PC-9 (cell line): ENCODE data around the gene MBNL1. TPM values are rescaled to one million over a fixed set of nuclear protein-coding genes. Genes with fewer than 3 reads are reported as not detected.

Experiments used
- BruUV-seq: library from RNA; stranded (reverse); fragments of 400-500 nt; replicated peaks from 2 replicates; lab custom pipeline; 2021; lab: Mats Ljungman, UMichigan
- CTCF ChIA-PET: fragments of 300-600 bp; sonication (Branson Sonifier 250); formaldehyde crosslinking; loops from one replicate; lab custom pipeline; 2022; ENCODE audit warnings: antibody characterized with exemption; lab: Charles Lee
- POLR2A ChIA-PET: fragments of 300-600 bp; sonication (Branson Sonifier 250); formaldehyde crosslinking; loops from one replicate; lab custom pipeline; 2022; ENCODE audit warnings: antibody characterized with exemption; ENCODE audit not compliant: unreplicated experiment; lab: Charles Lee
- DNase-seq, 2 experiments: peaks; one replicate each; pipeline versions ENCODE4 v3.0.0 to v3.0.0-alpha.2; 2015 to 2022; ENCODE audit warnings: mixed read lengths in 1 of 2
- H2AFZ ChIP-seq: fragments of 200-600 bp; sonication (generic); 2 replicates; pipeline ENCODE4 v1.8.1; 2017; ENCODE audit warnings: antibody characterized with exemption
- H3F3A ChIP-seq: fragments of 200-600 bp; sonication (generic); 2 replicates; pipeline ENCODE4 v1.8.1; 2017; ENCODE audit warnings: antibody characterized with exemption, mild to moderate bottlenecking, low read depth; ENCODE audit not compliant: insufficient read depth
- H3K27ac ChIP-seq: fragments of 200-600 bp; sonication (generic); 2 replicates; pipeline ENCODE4 v1.6.1; 2016; ENCODE audit warnings: mixed run types
- H3K27me3 ChIP-seq: fragments of 200-600 bp; sonication (generic); 2 replicates; pipeline ENCODE4 v1.6.1; 2016; ENCODE audit warnings: low read depth, mixed run types; ENCODE audit not compliant: insufficient read depth
- H3K36me3 ChIP-seq: fragments of 200-600 bp; sonication (generic); 2 replicates; pipeline ENCODE4 v1.6.1; 2016; ENCODE audit warnings: low read depth, mixed run types
- H3K4me1 ChIP-seq: fragments of 200-600 bp; sonication (generic); replicated peaks from 2 replicates; pipeline ENCODE4 v1.6.1; 2016; ENCODE audit warnings: mixed run types; ENCODE audit not compliant: insufficient read depth
- H3K4me2 ChIP-seq: fragments of 200-600 bp; sonication (generic); 2 replicates; pipeline ENCODE4 v1.6.1; 2017; ENCODE audit warnings: mixed run types
- H3K4me3 ChIP-seq: fragments of 200-600 bp; sonication (generic); 2 replicates; pipeline ENCODE4 v1.6.1; 2016; ENCODE audit warnings: mixed run types
- H3K79me2 ChIP-seq: fragments of 200-600 bp; sonication (generic); 2 replicates; pipeline ENCODE4 v1.6.1; 2017; ENCODE audit warnings: low read depth, mixed run types
- H3K9me2 ChIP-seq: fragments of 200-600 bp; sonication (generic); 2 replicates; pipeline ENCODE4 v1.8.1; 2017; ENCODE audit warnings: mild to moderate bottlenecking; ENCODE audit not compliant: insufficient read depth
- H3K9me3 ChIP-seq: fragments of 200-600 bp; sonication (generic); 2 replicates; pipeline ENCODE4 v1.8.1; 2016; ENCODE audit warnings: low read depth; ENCODE audit not compliant: insufficient read depth
- H4K20me1 ChIP-seq: fragments of 200-600 bp; sonication (generic); 2 replicates; pipeline ENCODE4 v1.8.1; 2017; ENCODE audit not compliant: insufficient read depth
- EZH2 ChIP-seq: fragments of 200-600 bp; sonication (generic); IDR thresholded peaks from 2 replicates; pipeline ENCODE4 v1.8.0; 2017; ENCODE audit warnings: antibody characterized with exemption, low read depth
- intact Hi-C: fragments of 100-400 bp; cut with micrococcal nuclease; formaldehyde crosslinking; loops from one replicate; pipeline ENCODE4 v1.10.0; 2022; ENCODE audit not compliant: unreplicated experiment
- total RNA-seq: library from RNA; stranded (reverse); gene quantifications from 2 replicates; pipeline ENCODE4 v1.2.3, GENCODE V29; 2021
- TF ChIP-seq, protein P1 (sequence below): fragments of 200-600 bp; sonication (generic); conservative IDR thresholded peaks from 2 replicates; pipeline ENCODE4 v1.6.1; 2017; ENCODE audit warnings: mixed run types, antibody characterized with exemption, mild to moderate bottlenecking, moderate library complexity

The MBNL1 gene
- total RNA-seq, 1 experiment from 2014 or later: 176 TPM

DNA sequence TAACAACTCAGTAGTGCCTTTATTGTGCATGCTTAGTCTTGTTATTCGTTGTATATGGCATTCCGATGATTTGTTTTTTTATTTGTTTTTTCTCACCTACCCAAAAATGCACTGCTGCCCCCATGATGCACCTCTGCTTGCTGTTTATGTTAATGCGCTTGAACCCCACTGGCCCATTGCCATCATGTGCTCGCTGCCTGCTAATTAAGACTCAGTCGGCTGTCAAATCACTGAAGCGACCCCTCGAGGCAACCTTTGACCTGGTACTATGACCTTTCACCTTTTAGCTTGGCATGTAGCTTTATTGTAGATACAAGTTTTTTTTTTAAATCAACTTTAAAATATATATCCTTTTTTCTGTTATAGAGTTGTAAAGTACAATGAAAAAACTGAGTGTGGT is 177.8 kb downstream of the MBNL1 start:
- H3K9me2 ChIP-seq: no peaks in the 10 kb centered on the region
- TF ChIP-seq EZH2: no peak
- H3K79me2 ChIP-seq: peaks cover 10% of the 10 kb centered on the region; the same call in 1 of the 2 replicates
- no peak overlapping the region for H2AFZ ChIP-seq
- H3K27me3 ChIP-seq: no peaks in the 10 kb centered on the region
- no peaks in the 10 kb centered on the region for H3K9me3 ChIP-seq
- no peak for DNase-seq
- ChIA-PET POLR2A (interaction anchor here (0.6 kb wide), 1 partner anchor 37 kb away, joined by 10 read pairs; no protein-coding TSS in a partner anchor), CTCF (no interaction called here)
- H3K4me3 ChIP-seq: no peak overlapping the region
- intact Hi-C loops: loop anchor here (10.0 kb wide), 2 partner anchors 112 to 612 kb away; no protein-coding TSS in a partner anchor
- H3K36me3 ChIP-seq: peaks cover 12% of the 10 kb centered on the region; the same call in 1 of the 2 replicates
- no peaks in the 10 kb centered on the region for H3K4me1 ChIP-seq
- no peak overlapping the region for H3K4me2 ChIP-seq
- 0 out of 2 replicates have a peak, but pooled peaks cover 5% of the 10 kb centered on the region for H4K20me1 ChIP-seq
- no peak overlapping the region for H3K27ac ChIP-seq
- H3F3A ChIP-seq: peaks cover 6% of the 10 kb centered on the region; the same call in 1 of the 2 replicates
- BruUV-seq: no TSS peak

DNA sequence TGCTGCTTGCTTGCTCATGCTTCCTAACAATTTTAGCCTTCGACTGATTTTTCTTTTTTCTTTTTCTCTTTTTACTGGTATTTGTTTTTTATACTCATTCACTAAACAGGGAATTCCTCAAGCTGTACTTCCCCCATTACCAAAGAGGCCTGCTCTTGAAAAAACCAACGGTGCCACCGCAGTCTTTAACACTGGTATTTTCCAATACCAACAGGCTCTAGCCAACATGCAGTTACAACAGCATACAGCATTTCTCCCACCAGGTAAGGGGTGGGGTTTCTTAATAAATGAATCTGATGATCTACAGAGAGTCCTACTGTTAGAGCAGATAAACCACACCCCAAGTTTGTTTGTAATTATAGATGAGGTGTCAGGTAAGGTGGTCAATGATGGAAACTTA is 178.8 kb downstream of the MBNL1 start:
- H3K4me1 ChIP-seq: no peaks in the 10 kb centered on the region
- no peaks in the 10 kb centered on the region for H3K9me3 ChIP-seq
- peaks cover 22% of the 10 kb centered on the region; the same call in 1 of the 2 replicates for H3K36me3 ChIP-seq
- ChIA-PET CTCF (no interaction called here), POLR2A (no interaction called here)
- 0 out of 2 replicates have a peak, but pooled peaks cover 5% of the 10 kb centered on the region for H4K20me1 ChIP-seq
- DNase-seq: no peak
- no peak overlapping the region for H3K4me2 ChIP-seq
- no peak overlapping the region for H2AFZ ChIP-seq
- intact Hi-C loops: loop anchor here (10.0 kb wide), 2 partner anchors 113 to 613 kb away; no protein-coding TSS in a partner anchor
- H3K4me3 ChIP-seq: no peak overlapping the region
- peaks cover 6% of the 10 kb centered on the region; the same call in 1 of the 2 replicates for H3F3A ChIP-seq
- BruUV-seq: no TSS peak
- TF ChIP-seq, protein P1, sequence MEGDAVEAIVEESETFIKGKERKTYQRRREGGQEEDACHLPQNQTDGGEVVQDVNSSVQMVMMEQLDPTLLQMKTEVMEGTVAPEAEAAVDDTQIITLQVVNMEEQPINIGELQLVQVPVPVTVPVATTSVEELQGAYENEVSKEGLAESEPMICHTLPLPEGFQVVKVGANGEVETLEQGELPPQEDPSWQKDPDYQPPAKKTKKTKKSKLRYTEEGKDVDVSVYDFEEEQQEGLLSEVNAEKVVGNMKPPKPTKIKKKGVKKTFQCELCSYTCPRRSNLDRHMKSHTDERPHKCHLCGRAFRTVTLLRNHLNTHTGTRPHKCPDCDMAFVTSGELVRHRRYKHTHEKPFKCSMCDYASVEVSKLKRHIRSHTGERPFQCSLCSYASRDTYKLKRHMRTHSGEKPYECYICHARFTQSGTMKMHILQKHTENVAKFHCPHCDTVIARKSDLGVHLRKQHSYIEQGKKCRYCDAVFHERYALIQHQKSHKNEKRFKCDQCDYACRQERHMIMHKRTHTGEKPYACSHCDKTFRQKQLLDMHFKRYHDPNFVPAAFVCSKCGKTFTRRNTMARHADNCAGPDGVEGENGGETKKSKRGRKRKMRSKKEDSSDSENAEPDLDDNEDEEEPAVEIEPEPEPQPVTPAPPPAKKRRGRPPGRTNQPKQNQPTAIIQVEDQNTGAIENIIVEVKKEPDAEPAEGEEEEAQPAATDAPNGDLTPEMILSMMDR: no peak
- TF ChIP-seq EZH2: no peak
- no peak overlapping the region for H3K27ac ChIP-seq
- H3K9me2 ChIP-seq: no peaks in the 10 kb centered on the region; the same call in 1 of the 2 replicates
- 0 out of 2 replicates have a peak, but pooled peaks cover 3% of the 10 kb centered on the region for H3K79me2 ChIP-seq
- no peaks in the 10 kb centered on the region for H3K27me3 ChIP-seq

DNA sequence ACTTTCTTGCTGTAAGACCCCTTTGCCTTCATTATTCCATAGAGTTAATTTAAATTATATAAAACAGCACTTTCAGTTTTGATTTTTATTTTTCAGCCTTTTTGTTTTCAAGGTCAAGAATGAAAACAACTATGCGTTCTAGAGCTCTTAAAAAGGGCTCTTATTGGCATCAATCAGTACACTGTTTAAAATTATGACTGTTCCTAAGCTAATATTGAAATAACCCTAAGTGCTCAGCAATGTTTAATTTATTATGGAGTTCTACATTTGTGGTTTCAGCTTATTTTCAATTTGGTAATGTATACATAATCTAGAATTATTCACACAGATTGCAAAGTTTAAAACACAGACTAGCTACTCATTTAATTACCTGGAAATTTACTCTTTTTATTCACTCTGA is 179.4 kb downstream of the MBNL1 start:
- no peak overlapping the region for H3K4me2 ChIP-seq
- TF ChIP-seq EZH2: no peak
- TF ChIP-seq, protein P1: no peak
- BruUV-seq: no TSS peak
- no peak overlapping the region for H3K4me3 ChIP-seq
- no peaks in the 10 kb centered on the region for H3K27me3 ChIP-seq
- 0 out of 2 replicates have a peak, but pooled peaks cover 3% of the 10 kb centered on the region for H3K79me2 ChIP-seq
- peaks cover 24% of the 10 kb centered on the region; the same call in 1 of the 2 replicates for H3K36me3 ChIP-seq
- DNase-seq: no peak
- H4K20me1 ChIP-seq: 0 out of 2 replicates have a peak, but pooled peaks cover 5% of the 10 kb centered on the region
- ChIA-PET POLR2A (interaction anchor here (0.6 to 0.7 kb wide), 2 partner anchors 8 to 498 kb away, joined by 3 to 7 read pairs; no protein-coding TSS in a partner anchor), CTCF (no interaction called here)
- no peaks in the 10 kb centered on the region for H3K9me3 ChIP-seq
- no peak overlapping the region for H3K27ac ChIP-seq
- intact Hi-C loops: loop anchor here (10.0 kb wide), 2 partner anchors 113 to 613 kb away; no protein-coding TSS in a partner anchor
- H2AFZ ChIP-seq: no peak overlapping the region
- H3K9me2 ChIP-seq: no peaks in the 10 kb centered on the region; the same call in 1 of the 2 replicates
- H3K4me1 ChIP-seq: no peaks in the 10 kb centered on the region
- H3F3A ChIP-seq: peaks cover 6% of the 10 kb centered on the region; the same call in 1 of the 2 replicates
